Naive thymus-derived CD4-positive, alpha-beta T cell (primary cell): ENCODE data around the gene PCDHA13. TPM values are rescaled to one million over a fixed set of nuclear protein-coding genes. Genes with fewer than 3 reads are reported as not detected.
A peak's percentile ranks its signal among the peaks of the same experiment; 100 is the strongest.

Experiments
- ATAC-seq: fragments of 150-1000 bp; cut with Tn5 transposase; 2 replicates; pipeline ENCODE4 v1.10.0; 2021; ENCODE audit warnings: mild to moderate bottlenecking, moderate library complexity
- CTCF ChIA-PET: fragments of 350-600 bp; sonication (Branson Sonifier 250); formaldehyde crosslinking; loops from one replicate; lab custom pipeline; 2021; ENCODE audit warnings: antibody characterized with exemption; lab: Charles Lee
- POLR2A ChIA-PET: fragments of 350-600 bp; sonication (Branson Sonifier 250); formaldehyde crosslinking; loops from one replicate; lab custom pipeline; 2021; ENCODE audit warnings: antibody characterized with exemption, inconsistent platforms; lab: Charles Lee
- DNase-seq, 9 donors: peaks; one replicate each; pipeline versions ENCODE4 v3.0.0 to v3.0.0-alpha.2; 2020 to 2022; ENCODE audit warnings: mixed read lengths in 1 of 9
- H3K27ac ChIP-seq: one replicate; pipeline ENCODE4 v1.7.0; 2013; ENCODE audit warnings: mild to moderate bottlenecking, low read depth, low read length, moderate library complexity
- H3K27me3 ChIP-seq, 2 donors: one replicate each; pipeline ENCODE4 v1.7.0; 2013; ENCODE audit warnings: low read length in 2 of 2, mild to moderate bottlenecking in 2 of 2, moderate library complexity in 2 of 2; ENCODE audit not compliant: control insufficient read depth in 2 of 2, insufficient read depth in 2 of 2
- H3K36me3 ChIP-seq, 3 experiments: 1 replicate in 2 of 3; 2 replicates in 1 of 3; pipeline ENCODE4 v1.7.0; 2013; ENCODE audit warnings: low read length in 3 of 3, mild to moderate bottlenecking in 3 of 3, moderate library complexity in 1 of 3; ENCODE audit not compliant: insufficient read depth in 3 of 3, control insufficient read depth in 2 of 3
- H3K4me1 ChIP-seq, 2 donors: one replicate each; pipeline ENCODE4 v1.7.0; 2013; ENCODE audit warnings: low read length in 2 of 2, mild to moderate bottlenecking in 2 of 2, moderate library complexity in 1 of 2; ENCODE audit not compliant: control insufficient read depth in 2 of 2, insufficient read depth in 2 of 2
- H3K4me3 ChIP-seq: 2 replicates; pipeline ENCODE4 v1.7.0; 2013; ENCODE audit warnings: mild to moderate bottlenecking, low read length
- H3K9me3 ChIP-seq, 3 experiments: 1 replicate in 2 of 3; 2 replicates in 1 of 3; pipeline ENCODE4 v1.7.0; 2013; ENCODE audit warnings: low read length in 3 of 3; ENCODE audit not compliant: control insufficient read depth in 2 of 3
- H3K27ac Mint-ChIP-seq, 9 donors: one replicate each; pipeline ENCODE4 v1.8.0; 2020 to 2022; ENCODE audit warnings: mixed read lengths in 9 of 9, mild to moderate bottlenecking in 8 of 9, moderate library complexity in 5 of 9, inconsistent platforms in 2 of 9
- H3K27me3 Mint-ChIP-seq, 5 donors: one replicate each; pipeline ENCODE4 v1.8.0; 2021 to 2022; ENCODE audit warnings: mixed read lengths in 5 of 5, mild to moderate bottlenecking in 1 of 5
- H3K36me3 Mint-ChIP-seq, 5 donors: one replicate each; pipeline ENCODE4 v1.8.0; 2020 to 2022; ENCODE audit warnings: mixed read lengths in 5 of 5, mild to moderate bottlenecking in 3 of 5, inconsistent platforms in 1 of 5
- H3K4me1 Mint-ChIP-seq, 7 donors: one replicate each; pipeline ENCODE4 v1.8.0; 2020 to 2022; ENCODE audit warnings: mixed read lengths in 7 of 7, mild to moderate bottlenecking in 3 of 7, inconsistent platforms in 1 of 7
- H3K4me3 Mint-ChIP-seq, 10 donors: one replicate each; pipeline ENCODE4 v1.8.0; 2020 to 2022; ENCODE audit warnings: mild to moderate bottlenecking in 10 of 10, mixed read lengths in 10 of 10, moderate library complexity in 6 of 10, inconsistent platforms in 2 of 10
- H3K9me3 Mint-ChIP-seq, 11 donors: one replicate each; pipeline ENCODE4 v1.8.0; 2020 to 2022; ENCODE audit warnings: mixed read lengths in 11 of 11, mild to moderate bottlenecking in 4 of 11, inconsistent platforms in 1 of 11, moderate library complexity in 1 of 11
- intact Hi-C, 2 donors: fragments of 100-400 bp; cut with micrococcal nuclease; formaldehyde crosslinking; loops; one replicate each; pipeline ENCODE4 v1.15.1; 2023
- polyA plus RNA-seq, 2 donors: library from polyadenylated mRNA; unstranded; fragments of 300-500 nt; fragmentation: Illumina TruSeq; gene quantifications; one replicate each; pipeline ENCODE4 v1.2.3, GENCODE V29; 2021
- total RNA-seq, 6 experiments: library from RNA in 5 of 6; stranded (reverse) in 5 of 6; gene quantifications; 1 replicate in 5 of 6; 2 replicates in 1 of 6; pipeline ENCODE4 v1.2.3 and lab custom pipeline; 2021 to 2026

The PCDHA13 gene
- total and polyA plus RNA-seq, 7 experiments from 2014 or later = not detected

- H3K4me3 Mint-ChIP-seq = peak within 1 kb of the TSS in 1 of 10 donors; percentile 3
- Histone ChIP-seq H3K27ac (no peak within 1 kb of the TSS), H3K9me3 (peaks cover 0 to 27% (median 0%) of the 10 kb centered on the region in 3 experiments), H3K27me3 (no peaks in the 10 kb centered on the region), H3K4me1 (no peaks in the 10 kb centered on the region), H3K36me3 (no peaks in the 10 kb centered on the region), H3K4me3 (no peak within 1 kb of the TSS)
- POLR2A ChIA-PET = no interaction called here
- intact Hi-C loops = no loop called here
- ATAC-seq (no peak), DNase-seq (no peak)
- H3K27me3 Mint-ChIP-seq = peaks cover 0 to 48% (median 36%) of the 10 kb centered on the region in 5 donors
- H3K27ac Mint-ChIP-seq = no peak within 1 kb of the TSS
- CTCF ChIA-PET = no interaction called here
- H3K4me1 Mint-ChIP-seq = no peaks in the 10 kb centered on the region
- peaks cover 0 to 22% (median 11%) of the 10 kb centered on the region in 5 donors for H3K36me3 Mint-ChIP-seq
- H3K9me3 Mint-ChIP-seq = peaks cover 0 to 62% (median 18%) of the 10 kb centered on the region in 11 donors
Measured at GRCh38 chr5:140855772-140856674, 25.9 kb upstream of the PCDHA13 start, which contains the start of gene PCDHA10. Gene PCDHA10, plus strand, starts transcription at chr5:140855897. Its CDS starts 152 bp downstream, at chr5:140856049.

GRCh38 chr5:140857177-140857986 is 24.5 kb upstream of the PCDHA13 start:
- POLR2A ChIA-PET = no interaction called here
- Mint-ChIP-seq H3K4me3 (no peak overlapping the region), H3K27me3 (peaks cover 0 to 56% (median 49%) of the 10 kb centered on the region in 5 donors), H3K4me1 (no peaks in the 10 kb centered on the region), H3K9me3 (peaks cover 0 to 65% (median 30%) of the 10 kb centered on the region in 11 donors), H3K27ac (no peak overlapping the region), H3K36me3 (peaks cover 0 to 22% (median 14%) of the 10 kb centered on the region in 5 donors)
- Histone ChIP-seq H3K27ac (no peak overlapping the region), H3K9me3 (peaks cover 0 to 32% (median 0%) of the 10 kb centered on the region in 3 experiments), H3K4me3 (no peak overlapping the region), H3K27me3 (no peaks in the 10 kb centered on the region), H3K36me3 (no peaks in the 10 kb centered on the region), H3K4me1 (no peaks in the 10 kb centered on the region)
- intact Hi-C loops = no loop called here
- CTCF ChIA-PET = no interaction called here
- DNase-seq (no peak), ATAC-seq (no peak)

- no peak overlapping the region for H3K27ac ChIP-seq
- H3K36me3 ChIP-seq = no peaks in the 10 kb centered on the region
- POLR2A ChIA-PET = no interaction called here
- Mint-ChIP-seq H3K27me3 (peaks cover 0 to 58% (median 49%) of the 10 kb centered on the region in 5 donors), H3K4me3 (no peak overlapping the region), H3K4me1 (no peaks in the 10 kb centered on the region), H3K27ac (no peak overlapping the region), H3K36me3 (peaks cover 0 to 22% (median 14%) of the 10 kb centered on the region in 5 donors), H3K9me3 (peaks cover 0 to 70% (median 30%) of the 10 kb centered on the region in 11 donors)
- ATAC-seq (no peak), DNase-seq (no peak)
- no peak overlapping the region for H3K4me3 ChIP-seq
- peaks cover 0 to 36% (median 0%) of the 10 kb centered on the region in 3 experiments for H3K9me3 ChIP-seq
- H3K27me3 ChIP-seq = no peaks in the 10 kb centered on the region
- intact Hi-C loops = no loop called here
- CTCF ChIA-PET = no interaction called here
- no peaks in the 10 kb centered on the region for H3K4me1 ChIP-seq
Measured at GRCh38 chr5:140857987-140858240, 24.0 kb upstream of the PCDHA13 start.

GRCh38 chr5:140862441-140863295 is 19.3 kb upstream of the PCDHA13 start:
- no peaks in the 10 kb centered on the region for H3K4me1 ChIP-seq
- ChIA-PET POLR2A (no interaction called here), CTCF (no interaction called here)
- intact Hi-C loops = no loop called here
- no peak for ATAC-seq
- no peaks in the 10 kb centered on the region for H3K36me3 ChIP-seq
- no peak for DNase-seq
- peaks cover 0 to 19% (median 0%) of the 10 kb centered on the region in 3 experiments for H3K9me3 ChIP-seq
- H3K27ac ChIP-seq = no peak overlapping the region
- H3K27me3 ChIP-seq = peaks cover 0 to 9% of the 10 kb centered on the region in 2 donors
- no peak overlapping the region for H3K4me3 ChIP-seq
- peaks cover 0 to 50% (median 44%) of the 10 kb centered on the region in 5 donors for H3K27me3 Mint-ChIP-seq
- H3K27ac Mint-ChIP-seq = no peak overlapping the region
- no peak overlapping the region for H3K4me3 Mint-ChIP-seq
- H3K36me3 Mint-ChIP-seq = peaks cover 0 to 8% (median 0%) of the 10 kb centered on the region in 5 donors
- peaks cover 0 to 59% (median 17%) of the 10 kb centered on the region in 11 donors for H3K9me3 Mint-ChIP-seq
- H3K4me1 Mint-ChIP-seq = no peaks in the 10 kb centered on the region

- Histone ChIP-seq H3K4me3 (no peak within 1 kb of the TSS), H3K27ac (no peak within 1 kb of the TSS), H3K36me3 (no peaks in the 10 kb centered on the region), H3K9me3 (peaks cover 0 to 19% (median 0%) of the 10 kb centered on the region in 3 experiments), H3K4me1 (no peaks in the 10 kb centered on the region), H3K27me3 (peaks cover 0 to 16% of the 10 kb centered on the region in 2 donors)
- CTCF ChIA-PET = no interaction called here
- ATAC-seq = no peak
- peaks cover 0 to 61% (median 43%) of the 10 kb centered on the region in 5 donors for H3K27me3 Mint-ChIP-seq
- peaks cover 0 to 14% (median 2%) of the 10 kb centered on the region in 5 donors for H3K36me3 Mint-ChIP-seq
- peaks cover 0 to 63% (median 21%) of the 10 kb centered on the region in 11 donors for H3K9me3 Mint-ChIP-seq
- H3K4me3 Mint-ChIP-seq = peak within 1 kb of the TSS in 1 of 10 donors; percentile 20
- H3K27ac Mint-ChIP-seq = peak within 1 kb of the TSS in 1 of 9 donors; percentile 33
- H3K4me1 Mint-ChIP-seq = no peaks in the 10 kb centered on the region
- DNase-seq = no peak
- POLR2A ChIA-PET = no interaction called here
- intact Hi-C loops = no loop called here
Measured at GRCh38 chr5:140868721-140869554, 13.0 kb upstream of the PCDHA13 start, which contains the start of gene PCDHA11. Gene PCDHA11, plus strand, starts transcription at chr5:140868957. Its CDS starts 147 bp downstream, at chr5:140869104.
